ENCODE results near the gene STARD7. TPM values are rescaled to one million over a fixed set of nuclear protein-coding genes. Genes with fewer than 3 reads are reported as not detected.
"Not testable (repeated sequence)": the region's sequence is repeated elsewhere in the genome, so short reads cannot be mapped to it uniquely, and the experiment has no call there.

The STARD7 gene
- total RNA-seq, 1 experiment from 2014 or later = 170 TPM

DNA sequence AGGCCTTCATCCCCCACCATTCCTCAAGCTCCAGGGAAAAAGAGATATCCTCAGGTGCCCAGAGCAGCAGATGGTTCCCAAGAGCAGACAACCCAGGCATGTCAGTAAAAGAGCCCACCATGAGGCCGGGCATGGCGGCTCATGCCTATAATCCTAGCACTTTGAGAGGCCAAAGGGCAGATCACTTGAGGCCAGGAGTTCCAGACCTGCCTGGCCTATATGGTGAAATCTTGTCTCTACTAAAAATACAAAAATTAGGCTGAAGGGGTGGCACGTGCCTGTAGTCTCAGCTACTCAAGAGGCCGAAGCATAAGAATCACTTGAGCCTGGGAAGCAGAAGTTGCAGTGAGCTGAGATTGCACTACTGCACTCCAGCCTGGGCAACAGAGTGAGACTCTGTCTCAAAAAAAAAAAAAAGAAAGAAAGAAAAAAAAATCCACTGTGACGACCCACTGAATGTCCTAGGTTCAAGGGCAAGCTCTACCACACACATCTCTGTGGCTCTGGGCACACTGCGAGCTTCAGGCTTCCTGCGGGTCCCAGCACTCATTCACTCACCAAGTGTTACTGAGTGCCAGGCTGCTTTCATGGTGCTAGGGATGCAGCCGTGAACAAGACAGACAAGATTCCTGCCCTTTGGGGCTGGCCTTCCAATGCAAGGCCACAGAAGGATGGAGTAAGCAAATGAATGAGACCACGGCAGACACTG is 56.9 kb downstream of the STARD7 start:
- no peak for DNase-seq (ENCODE audit: extremely low read depth, low read depth)

DNA sequence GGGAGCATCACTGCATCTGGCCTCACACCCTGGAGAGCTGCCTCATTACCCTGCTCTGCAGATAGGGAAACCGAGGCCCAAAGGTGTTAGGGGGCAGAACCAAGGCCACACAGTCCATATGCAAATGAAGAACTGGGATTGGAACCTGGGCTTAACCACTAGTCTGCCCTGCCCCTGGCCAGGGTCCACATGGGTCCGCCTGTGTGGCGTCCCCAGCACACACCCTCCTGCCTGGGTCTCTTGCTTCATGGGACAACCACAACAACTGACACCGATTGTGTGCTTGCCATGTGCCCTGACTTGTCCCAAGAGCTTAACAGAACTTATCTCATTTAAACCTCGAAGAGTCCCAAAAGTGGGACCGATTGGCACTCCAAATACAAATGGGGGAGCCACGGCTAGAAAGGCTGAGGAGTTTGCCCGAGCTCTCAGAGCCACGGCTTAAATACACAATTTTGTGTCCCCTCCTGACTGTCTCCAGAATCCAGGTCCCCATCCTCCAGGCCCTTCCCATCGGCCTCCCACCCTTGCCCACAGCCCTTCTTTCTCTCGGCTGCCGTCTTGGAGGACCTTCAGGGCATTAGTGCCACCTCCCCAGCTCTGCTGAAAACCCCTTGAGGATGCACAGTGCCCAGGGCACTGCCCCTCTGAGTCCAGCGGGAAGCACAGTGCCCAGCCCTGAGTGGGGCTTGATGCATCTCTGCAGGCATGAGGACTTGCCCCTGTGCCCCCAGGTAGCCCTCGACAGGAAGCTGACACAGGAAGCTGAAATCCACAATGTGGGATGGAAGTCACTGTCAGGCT is 57.6 kb downstream of the STARD7 start:
- DNase-seq (ENCODE audit: extremely low read depth, low read depth) = no peak

DNA sequence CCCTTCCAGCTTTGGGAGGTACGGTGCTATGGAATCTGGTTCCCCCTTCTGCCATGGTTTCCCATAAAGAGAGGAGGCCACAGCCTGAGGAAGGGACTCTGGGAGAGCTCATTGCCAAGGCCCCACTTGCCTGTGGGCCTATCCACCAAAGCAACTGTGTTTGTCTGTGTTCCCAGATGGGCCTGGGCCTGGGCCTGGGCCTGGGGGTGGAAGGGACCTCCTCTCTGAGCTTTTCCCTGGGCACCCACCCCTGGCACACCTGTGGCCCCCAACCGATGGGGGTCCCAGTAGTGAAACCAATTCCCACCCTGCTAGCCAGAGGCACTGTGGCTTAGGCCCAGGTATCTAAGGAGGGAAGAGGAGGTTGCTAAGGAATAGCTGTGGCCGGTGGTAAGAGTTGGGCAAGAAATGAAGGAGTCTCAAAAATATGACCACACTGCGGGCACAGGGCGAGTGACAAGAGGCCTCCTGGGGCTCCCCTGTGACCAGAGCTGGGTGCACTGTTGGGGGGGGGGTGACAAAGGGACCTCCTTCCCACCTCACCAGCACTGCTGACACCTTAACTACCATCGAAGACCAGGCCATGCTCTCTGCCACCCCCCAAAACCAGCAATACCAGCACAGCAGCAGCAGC is 58.5 kb downstream of the STARD7 start:
- no peak for DNase-seq (ENCODE audit: extremely low read depth, low read depth)

GRCh38 chr2:96148410-96149217 is 60.0 kb downstream of the STARD7 start:
- DNase-seq (ENCODE audit: extremely low read depth, low read depth) = peak; percentile 87

DNA sequence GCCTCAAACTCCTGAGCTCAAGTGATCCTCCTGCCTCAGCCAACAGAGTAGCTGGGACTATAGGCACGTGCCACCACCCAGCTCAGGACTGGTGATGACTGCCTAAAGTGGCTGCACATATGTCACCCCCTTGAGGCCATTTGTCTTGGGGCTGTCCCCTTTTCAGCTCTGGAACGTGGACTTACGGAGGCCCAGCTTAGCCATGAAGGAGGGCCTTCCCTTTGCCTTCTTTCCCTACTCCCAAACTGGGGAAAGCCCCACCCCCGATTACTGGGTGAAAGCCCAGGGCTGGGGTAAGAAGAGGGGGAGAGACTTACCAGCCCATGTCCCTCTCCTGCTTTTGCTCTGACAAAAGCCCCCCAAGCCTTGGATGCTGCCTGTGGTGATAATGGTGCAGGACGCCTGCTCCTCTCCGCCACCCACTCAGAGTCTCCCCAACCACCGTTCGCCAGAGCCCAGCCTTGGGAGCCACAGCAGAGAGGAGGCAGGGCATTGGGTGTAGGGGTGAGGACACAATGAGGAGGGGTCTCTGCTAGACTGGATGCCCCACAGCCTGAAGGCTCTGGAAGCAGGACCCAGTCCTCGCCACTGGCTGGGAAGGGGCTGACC is 60.9 kb downstream of the STARD7 start:
- no peak for DNase-seq (ENCODE audit: extremely low read depth, low read depth)

GRCh38 chr2:96146881-96147592 is 61.6 kb downstream of the STARD7 start:
- DNase-seq (ENCODE audit: extremely low read depth, low read depth) = no peak

DNA sequence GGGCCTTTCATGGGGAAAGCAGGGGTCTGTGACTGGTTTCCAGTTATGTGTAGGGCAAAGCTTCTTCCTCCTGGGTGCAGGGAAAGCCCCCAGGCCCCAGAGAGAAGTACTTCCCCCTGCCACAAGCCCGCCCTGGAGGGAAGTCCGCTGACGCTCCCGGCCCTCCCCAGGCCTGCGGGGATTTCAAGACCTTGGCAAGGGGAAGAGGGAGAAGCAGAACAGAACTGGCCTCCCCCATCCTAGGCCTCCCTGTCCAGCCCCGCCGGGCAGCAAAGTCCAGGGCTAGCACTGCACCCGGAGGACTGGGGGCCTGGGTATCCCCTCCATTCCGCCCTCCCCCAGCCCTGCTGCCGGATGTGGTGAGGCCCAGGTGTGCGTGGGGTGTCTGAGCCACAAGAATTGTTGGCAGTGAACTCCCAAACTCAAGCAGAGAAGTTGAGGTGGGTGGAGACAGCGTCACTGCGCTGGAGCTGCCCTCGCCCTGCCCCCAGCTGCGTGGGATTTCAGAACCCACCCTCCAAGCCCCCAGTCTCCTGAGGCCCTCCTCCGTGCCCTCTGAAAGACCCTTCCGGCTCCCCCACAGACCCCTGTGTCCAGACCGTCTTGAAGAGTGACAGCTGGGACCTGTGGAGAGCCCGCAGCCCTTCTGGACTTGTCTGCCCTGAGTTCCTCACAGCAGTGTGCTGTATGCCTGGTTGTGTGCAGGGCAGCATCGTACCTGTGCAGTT is 62.3 kb downstream of the STARD7 start:
- DNase-seq (ENCODE audit: extremely low read depth, low read depth) = no peak

GRCh38 chr2:96145848-96146152 is 62.8 kb downstream of the STARD7 start:
- DNase-seq (ENCODE audit: extremely low read depth, low read depth) = no peak

DNA sequence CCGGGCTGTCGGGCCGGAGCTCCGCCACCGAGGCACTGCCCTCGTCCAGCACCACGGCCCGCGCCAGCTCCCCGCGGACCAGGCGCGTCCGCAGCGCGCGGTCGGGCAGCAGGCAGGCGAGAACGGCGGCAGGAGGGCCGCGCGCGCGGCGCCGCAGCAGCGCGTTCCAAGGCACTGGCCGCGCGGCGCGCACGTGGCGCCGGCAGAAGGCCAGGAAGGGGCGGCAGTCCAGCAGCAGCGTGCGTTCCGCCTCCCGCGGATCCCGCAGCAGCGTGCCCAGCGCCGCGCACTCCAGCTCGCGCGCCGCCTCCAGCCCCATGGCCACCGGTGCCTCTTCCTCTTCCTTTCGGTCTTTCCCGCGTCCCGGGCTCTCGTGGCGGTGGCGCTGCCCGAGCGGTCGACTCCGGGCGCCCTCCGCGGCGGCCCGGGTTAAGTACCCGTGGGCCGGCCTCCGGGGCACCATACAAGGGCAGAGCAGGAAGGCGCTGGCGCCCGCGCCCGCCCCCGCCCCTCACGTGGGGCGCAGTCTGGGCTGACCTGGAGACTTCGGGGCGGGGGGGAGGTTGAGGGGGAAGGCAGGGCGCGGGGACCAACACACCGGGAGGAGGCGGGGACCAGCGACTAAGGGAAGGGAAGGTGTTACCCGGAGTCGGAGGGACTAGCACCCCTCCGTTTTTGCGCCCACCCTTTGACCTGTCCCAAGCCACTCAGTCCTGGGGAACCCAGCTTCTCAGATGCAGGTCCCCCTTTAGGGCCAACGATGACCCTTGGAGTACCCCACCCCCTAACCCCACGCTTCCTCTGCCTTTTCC is 63.4 kb downstream of the STARD7 start, which contains the start of gene DUSP2:
Gene DUSP2, minus strand, starts transcription at position 405 of the 812 bp plus-strand sequence. Its CDS starts 86 bp downstream, at position 319.
- peak; percentile 50 for DNase-seq (ENCODE audit: extremely low read depth, low read depth)

DNA sequence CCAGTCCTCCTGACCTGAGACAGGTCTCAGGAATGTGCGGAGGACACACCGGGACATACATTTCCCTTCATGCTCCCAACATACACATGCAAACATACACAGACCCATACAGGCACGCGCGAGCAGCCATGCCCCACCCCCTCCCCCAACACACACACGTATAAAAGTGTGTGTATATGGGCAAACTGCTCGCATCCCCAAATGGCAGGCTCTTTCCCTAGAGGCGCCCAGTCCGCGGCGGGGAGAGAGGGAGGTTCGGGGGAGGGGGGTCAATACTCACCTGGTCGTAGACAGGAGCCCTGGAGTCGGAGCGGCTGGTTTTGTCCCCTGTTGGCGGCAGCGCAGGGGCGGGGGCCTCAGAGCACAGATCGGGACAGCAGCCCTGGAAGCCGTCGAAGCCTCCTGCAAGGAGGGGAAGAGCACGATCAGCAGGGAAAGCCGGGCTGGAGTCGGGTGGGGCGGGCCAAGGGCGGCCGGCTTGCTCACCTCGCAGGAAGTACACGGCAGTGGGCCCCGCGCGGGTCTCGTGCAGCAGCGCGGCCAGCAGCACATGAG is 64.1 kb downstream of the STARD7 start:
- DNase-seq (ENCODE audit: extremely low read depth, low read depth) = no peak

- no peak for DNase-seq (ENCODE audit: extremely low read depth, low read depth)
Measured at GRCh38 chr2:96143848-96144480, 64.7 kb downstream of the STARD7 start.

GRCh38 chr2:96143231-96143847 is 65.3 kb downstream of the STARD7 start:
- DNase-seq (ENCODE audit: extremely low read depth, low read depth) = no peak

DNA sequence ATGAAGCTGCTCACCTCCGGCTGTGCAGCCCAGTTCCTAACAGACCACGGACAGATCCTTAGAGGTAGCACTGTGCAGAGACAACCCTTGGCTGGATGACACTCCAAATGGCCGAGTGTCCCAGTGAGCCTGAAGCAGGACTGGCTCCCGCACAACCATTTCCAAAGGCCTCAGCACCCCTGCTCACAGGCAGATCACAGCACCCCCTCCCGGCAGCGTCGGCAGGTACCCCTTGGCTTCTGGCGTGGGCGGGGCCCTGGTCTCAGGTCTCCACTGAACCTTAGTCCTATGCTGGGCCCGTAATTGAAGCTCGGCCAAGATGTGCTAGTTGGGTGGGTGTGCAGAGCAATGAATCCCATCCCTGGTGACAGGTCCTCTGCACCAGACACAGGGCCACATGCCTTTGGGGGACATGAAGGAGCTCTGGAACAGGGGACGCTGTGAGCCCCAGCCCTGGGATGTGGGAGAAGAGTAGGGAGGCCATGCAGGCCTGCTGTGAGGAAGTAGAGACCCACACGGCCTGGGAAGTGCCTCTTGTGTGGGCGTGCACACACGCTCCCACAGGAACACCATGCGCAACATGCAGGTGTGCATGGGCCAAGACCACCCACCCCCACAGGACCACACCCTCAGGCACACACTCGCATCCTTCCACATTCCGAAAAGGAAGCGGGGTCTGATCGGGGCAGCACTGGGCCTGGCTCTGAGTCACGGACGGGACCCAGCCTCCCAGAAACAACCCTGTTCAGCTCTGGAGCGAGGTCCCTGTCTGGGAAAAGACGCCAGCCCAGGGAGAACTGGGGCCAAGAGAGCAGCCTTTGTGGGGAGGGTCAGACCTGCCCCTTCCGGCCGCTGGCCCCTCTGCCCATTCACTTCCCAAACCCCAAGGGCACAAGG is 66.2 kb downstream of the STARD7 start:
- no peak for DNase-seq (ENCODE audit: extremely low read depth, low read depth)

DNA sequence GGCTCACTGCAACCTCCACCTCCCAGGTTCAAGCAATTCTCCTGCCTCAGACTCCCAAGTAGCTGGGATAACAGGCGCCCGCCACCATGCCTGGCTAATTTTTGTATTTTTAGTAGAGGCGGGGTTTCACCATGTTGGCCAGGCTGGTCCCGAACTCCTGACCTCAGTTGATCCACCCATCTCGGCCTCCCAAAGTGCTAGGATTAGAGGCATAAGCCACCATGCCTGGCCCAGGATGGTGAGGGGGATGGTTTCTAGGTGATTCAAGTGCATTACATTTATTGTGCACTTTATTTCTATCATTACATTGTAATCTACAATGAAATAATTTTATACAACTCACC is 67.0 kb downstream of the STARD7 start:
- not testable (repeated sequence) for DNase-seq (ENCODE audit: extremely low read depth, low read depth)

- no peak for DNase-seq (ENCODE audit: extremely low read depth, low read depth)
Measured at GRCh38 chr2:96140941-96141623, 67.5 kb downstream of the STARD7 start.

Data from NCI-H460 (cell line).